ENCODE measurements around the gene ZNF10.

DNA sequence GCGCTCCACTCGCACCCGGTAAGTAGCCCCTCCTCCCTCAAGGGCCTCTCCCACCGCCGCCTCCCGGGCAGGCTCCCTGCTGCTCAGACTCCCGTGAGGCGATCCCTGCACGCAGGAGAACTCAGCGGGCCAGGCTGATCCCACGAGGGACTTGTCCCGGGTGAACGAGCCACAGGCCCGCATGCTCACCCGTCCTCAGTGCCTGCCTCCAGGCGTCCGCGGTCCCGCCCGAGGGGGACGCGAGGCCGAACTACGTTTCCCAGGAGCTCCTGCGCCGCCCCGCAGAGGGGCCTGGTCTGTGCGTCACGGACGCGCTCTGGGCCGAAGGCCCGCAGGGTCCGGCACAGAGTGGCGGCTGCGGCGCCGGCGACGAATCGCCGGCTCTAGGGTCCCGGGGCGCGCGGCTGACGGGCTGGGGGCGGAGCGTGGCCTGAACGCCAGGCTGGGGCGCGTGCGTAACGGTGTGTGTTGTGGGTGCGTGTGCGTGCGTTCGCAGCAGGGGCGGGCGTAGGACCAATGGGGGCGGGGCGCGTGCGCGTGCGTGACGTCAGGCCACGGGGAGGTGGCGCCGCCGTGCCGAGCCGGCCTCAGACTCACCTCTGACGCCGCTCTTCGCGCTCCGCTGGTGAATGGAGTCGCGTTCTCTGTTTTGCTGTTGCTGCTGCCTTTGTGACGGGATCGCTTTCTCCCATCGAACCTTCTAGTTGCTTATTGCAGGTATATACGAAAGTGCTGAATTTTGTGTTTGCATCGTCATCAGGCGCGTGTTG lies at the start of gene ZNF10, which contains the start of gene ZNF891:
- no peak for TF ChIP-seq CTCF (IDR thresholded peaks at IDR 0.05)
- peak; percentile 93 for TF ChIP-seq POLR2AphosphoS5 (IDR thresholded peaks at IDR 0.05; ENCODE audit: low read depth, low read length)
- TF ChIP-seq SIN3A (IDR thresholded peaks at IDR 0.05; ENCODE audit: borderline replicate concordance, insufficient read depth, low read depth, low read length) = peak; percentile 85; the same call in 1 of the 2 replicates
- peak; percentile 33; the same call in 1 of the 2 replicates for TF ChIP-seq TCF7L2 (IDR thresholded peaks at IDR 0.05; ENCODE audit: low read depth, low read length)
- TF ChIP-seq, protein P1, sequence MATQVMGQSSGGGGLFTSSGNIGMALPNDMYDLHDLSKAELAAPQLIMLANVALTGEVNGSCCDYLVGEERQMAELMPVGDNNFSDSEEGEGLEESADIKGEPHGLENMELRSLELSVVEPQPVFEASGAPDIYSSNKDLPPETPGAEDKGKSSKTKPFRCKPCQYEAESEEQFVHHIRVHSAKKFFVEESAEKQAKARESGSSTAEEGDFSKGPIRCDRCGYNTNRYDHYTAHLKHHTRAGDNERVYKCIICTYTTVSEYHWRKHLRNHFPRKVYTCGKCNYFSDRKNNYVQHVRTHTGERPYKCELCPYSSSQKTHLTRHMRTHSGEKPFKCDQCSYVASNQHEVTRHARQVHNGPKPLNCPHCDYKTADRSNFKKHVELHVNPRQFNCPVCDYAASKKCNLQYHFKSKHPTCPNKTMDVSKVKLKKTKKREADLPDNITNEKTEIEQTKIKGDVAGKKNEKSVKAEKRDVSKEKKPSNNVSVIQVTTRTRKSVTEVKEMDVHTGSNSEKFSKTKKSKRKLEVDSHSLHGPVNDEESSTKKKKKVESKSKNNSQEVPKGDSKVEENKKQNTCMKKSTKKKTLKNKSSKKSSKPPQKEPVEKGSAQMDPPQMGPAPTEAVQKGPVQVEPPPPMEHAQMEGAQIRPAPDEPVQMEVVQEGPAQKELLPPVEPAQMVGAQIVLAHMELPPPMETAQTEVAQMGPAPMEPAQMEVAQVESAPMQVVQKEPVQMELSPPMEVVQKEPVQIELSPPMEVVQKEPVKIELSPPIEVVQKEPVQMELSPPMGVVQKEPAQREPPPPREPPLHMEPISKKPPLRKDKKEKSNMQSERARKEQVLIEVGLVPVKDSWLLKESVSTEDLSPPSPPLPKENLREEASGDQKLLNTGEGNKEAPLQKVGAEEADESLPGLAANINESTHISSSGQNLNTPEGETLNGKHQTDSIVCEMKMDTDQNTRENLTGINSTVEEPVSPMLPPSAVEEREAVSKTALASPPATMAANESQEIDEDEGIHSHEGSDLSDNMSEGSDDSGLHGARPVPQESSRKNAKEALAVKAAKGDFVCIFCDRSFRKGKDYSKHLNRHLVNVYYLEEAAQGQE (IDR thresholded peaks at IDR 0.05; ENCODE audit: insufficient read depth in 1 of 2, low read depth in 2 of 2, low read length in 1 of 2) = no peak
